Stimulated activated CD4-positive, alpha-beta T cell treated with anti-CD3 and anti-CD28 coated beads, Interleukin-12 subunit alpha, Interleukin-12 subunit beta, amount 100 ng/mL, for 48 hours (primary cell): ENCODE data around the gene KCNAB2.

Experiments used
- DNase-seq, 3 donors: peaks; one replicate each; pipeline ENCODE4 v3.0.0-alpha.2; 2020; ENCODE audit warnings: low read depth in 2 of 3, low spot score in 1 of 3

Gene KCNAB2

DNA sequence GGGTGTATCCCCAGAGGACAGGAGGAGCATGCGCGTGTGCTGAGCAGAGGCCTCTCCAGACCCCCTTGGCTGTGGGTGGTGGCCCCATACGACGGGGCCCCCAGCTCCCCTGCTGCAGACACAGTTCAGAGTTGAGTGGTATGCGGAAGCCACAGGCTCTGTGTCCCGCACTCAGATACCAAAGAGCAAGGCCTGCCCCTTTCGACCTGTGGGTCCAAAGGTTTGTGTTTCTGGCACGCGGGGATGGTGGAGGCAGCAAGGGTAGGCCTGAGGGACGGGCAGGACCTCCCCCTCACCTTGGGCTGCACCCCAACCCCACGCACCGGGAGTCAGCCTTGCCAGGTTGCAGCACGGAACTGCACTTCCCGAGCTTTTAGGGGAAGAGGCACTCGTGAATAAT, at the start of gene KCNAB2:
Gene KCNAB2 (plus strand): TSS at position 328 of the 400 bp plus-strand sequence. CDS start 5,649 bp downstream, outside the sequence.
- DNase-seq = no peak

DNA sequence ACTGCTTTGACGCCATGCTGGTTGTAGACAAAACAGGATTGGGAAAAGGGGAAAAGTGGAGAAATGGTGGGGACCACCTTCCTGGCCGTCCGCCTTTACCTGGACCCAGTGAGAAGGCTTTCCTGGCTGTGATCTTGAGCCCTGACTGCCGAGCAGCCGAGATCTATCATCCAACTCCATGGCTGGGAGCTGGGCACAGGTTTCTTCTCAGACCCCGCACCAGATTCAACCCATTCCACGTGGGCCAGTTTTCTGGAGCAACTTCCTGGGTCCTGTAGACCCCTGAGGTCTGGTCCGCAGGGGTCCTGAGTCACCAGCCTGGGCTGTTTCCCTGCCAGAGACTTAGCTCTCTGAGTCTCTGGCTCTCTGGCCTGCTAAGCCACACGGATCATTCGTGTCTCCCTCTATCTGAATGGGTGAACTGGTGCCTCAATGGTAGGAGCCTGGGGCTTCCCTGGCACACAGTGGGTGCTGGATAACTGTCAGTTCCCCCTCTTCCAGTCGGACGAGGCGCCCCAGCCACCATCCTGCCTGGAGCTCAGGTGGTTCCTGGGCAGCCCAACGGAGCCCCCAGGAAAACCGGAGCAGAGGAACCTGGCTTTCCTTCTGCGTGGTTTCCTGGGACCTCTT, 48.9 kb upstream of the KCNAB2 start:
- no peak for DNase-seq

DNA sequence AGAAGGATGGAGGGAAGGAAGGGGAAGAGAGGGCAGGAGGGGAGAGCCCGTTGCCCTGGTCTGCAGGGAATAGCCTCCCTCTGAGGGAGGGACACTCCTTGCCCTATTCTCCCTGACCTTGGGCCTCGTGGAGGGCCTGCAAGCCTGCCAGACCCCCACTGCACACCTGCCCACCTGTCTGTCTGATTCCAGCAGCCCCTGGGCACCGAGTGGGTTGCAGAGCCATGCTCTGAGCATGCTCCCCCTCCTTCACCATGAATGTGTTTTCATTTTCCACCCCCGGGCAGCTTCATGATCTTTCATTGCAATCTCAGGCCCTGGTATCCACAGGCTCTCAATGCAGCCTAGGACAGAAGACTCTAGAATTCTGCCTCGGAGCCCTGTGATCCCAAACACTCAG, 48.4 kb upstream of the KCNAB2 start:
- DNase-seq = no peak

DNA sequence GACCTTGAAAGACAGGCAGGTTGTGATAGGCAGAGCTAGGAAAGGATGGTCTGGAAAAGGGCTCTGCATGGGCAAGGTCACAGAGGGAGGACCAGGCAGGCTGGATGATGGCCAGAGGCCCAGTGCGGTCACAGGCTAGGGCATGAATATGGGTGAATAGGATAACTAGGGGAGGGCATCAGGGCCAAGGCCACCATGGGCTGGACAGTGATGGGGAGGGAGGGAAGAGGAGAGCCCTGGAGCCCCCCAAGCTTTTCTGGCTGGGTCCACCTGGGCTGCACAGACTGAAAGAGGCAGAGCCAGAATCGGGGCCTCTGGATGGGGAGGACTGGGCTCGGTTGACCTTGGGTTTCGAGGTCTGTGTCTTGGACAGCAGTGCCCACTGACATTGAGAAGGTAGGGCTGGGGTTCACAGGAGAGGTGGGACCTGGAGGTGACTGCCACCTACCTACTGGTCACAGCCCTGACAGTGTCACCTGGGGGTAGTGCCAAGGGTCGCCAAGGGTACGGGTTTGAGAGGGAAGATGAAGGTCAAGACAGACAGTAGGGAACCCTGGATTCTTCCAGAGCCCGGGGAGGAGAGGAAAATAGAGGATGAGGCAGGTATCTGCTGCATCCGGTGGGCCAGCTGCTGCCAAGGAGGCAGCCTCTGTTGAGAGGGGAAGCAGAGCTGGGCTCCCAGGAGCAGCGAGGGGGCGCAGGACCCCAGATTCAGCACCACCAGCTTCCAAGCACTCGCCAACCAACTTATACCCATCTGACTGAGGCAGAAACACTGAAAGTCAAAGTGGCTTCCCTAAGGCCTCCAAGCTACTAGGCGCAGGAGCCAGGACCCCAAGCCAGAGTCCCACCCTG, 47.4 kb upstream of the KCNAB2 start:
- no peak for DNase-seq

DNA sequence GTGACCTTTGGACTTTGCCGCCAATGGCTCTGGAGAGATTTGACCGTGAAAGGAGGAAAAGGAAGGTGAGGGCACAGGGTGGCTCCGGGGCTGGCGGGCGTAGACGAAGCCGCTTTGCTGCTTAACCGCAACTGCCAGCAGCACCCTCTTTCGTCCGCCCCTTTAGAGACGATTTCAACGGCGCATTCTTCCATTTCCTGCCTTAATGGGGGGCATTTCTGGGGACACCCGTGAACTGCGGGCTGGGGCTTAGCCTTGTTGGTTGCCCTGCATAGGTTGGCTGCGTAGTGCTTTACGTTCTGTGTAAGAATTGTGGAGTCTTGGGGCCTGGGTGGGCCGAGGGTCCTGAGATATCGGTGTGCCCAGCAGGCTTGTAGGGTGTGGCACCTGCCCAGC, 46.8 kb upstream of the KCNAB2 start:
- no peak for DNase-seq

DNA sequence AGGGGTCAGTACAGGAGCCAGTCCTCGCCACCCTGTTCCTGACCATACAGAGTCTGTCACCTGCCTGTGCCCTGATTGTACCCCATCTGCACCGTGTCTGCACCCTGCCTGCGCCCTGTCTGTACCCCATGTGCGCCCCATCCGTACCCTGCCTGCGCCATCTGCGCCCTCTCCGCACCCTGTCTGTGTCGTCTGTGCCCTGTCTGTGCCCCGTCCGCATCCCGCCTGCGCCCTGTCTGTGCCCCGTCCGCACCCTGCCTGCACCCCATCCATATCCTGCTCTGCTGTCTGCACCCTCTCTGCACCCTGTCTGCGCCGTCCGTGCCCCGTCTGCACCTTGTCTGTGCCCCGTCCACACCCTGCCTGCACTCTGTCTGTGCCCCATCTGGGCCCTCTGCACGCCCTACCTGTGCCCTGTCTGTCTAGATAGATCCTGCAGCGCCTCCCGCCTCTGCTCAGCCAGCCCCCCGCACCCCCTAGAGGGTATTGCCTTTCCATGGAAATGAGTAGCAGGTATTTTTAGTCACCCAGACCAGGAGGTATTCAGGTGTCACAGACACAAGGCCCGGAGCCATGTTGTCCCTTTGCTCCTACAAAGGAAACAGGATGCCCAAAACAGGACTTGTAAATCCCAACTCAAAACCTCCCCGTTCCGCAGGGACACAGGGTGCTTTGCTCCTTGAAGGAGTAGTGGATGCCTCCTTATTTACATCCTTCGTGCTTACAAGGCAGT, 45.8 kb upstream of the KCNAB2 start:
- no peak for DNase-seq

DNA sequence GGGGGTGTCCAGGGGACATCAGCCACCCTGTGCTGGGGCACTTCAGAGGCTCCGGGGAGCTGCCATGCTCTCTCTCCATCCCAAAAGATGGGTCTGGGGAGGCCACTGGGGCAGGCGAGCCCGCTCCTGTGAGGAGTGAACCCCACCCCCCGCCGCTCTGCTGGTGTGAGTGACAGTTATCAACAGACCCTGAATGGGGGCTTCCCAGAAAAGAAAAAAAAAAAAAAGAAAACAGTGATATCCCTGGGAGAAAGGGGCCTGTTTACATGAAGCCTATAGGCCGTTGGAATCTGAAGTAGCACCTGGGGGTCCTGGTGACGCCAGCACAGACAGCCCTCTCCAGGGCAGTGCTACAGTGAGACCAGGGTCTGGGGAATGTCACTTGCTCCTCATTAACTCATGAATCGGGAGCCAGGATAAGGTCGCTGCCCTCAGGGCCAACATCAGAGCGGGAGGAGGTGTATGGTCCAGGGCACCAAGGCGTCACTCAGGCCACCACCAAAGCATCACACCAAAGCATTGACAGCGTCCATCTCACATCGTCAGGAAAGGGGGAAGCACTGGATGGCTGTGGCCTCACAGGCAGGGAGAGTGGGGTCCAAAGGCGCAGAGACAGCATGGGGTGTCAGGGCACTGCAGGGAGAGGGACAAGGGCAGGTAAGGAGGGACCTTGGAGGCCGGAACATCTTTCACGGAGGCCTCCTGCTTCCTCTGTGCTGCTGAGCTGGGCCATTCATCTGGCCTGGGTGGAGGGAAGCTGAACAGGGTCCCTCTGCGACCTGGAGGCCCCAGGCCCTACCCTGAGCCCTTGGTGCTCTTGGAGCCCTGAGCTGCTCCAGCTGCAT, 45.0 kb upstream of the KCNAB2 start:
- DNase-seq = no peak

DNA sequence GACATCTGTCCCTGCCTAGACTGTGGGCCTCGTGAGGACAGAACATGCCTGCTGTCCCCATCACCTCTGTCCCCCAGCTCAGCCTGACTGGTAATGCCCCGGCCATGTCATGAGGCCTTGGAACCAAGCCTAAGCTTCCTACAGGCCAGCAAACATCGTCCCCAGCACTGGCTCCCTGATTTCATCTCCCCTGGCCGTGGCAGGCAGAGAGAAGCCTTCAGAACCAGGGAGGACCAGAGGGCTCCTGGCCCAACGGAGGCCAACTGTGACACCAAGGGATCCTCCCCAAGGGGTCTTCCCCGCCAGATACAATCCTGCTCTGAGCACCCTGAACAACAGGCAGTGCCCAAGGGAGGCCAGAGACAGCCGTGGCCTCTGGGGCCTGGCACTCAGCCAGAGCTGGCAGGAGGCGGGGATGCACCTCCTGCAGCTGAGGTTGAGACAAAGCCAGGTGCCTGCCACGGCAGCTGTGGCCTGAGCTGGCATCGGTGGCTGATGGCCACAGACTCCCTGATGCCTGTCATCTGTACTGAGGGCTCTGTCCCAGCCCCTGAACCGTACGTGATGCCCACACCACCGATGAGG, 43.6 kb upstream of the KCNAB2 start:
- no peak for DNase-seq

DNA sequence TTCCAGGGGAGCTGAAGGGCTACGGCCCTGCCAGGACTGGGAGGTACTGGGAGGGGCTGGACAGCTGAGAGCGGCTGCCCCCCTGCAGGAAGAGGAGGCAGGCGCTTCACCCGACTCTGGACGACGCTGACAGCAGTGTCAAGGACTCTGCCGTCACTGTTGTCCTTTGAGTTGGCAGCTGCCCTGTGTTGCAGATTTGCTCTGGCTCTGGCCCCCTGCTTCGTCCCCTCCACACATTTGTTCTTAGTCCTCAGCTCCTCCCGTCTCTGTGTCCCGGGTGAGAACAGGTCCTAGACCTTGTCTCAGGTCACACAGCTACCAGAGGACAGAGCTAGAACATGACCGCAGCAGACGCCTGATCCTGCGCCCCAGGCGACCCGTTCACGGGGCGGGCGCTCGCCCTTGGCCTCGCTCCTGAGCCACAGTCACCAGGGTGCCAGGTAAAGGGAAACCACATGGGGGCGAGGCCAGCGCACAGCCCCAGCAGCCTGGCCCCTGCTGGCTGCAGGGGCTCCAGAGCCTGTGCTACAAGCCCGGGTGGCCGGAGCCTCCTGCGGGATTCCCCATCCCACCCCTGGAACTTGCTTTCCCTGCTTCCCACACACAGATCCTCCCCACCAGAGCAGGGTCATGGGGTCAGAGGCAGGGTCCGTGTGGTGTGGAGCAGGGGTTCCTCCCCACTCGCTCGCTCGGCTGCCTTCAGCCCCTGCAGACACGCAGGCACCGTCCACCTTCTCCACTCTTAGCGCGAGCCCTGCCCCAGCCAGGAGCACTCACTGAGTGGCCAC, 42.8 kb upstream of the KCNAB2 start:
- no peak for DNase-seq

DNA sequence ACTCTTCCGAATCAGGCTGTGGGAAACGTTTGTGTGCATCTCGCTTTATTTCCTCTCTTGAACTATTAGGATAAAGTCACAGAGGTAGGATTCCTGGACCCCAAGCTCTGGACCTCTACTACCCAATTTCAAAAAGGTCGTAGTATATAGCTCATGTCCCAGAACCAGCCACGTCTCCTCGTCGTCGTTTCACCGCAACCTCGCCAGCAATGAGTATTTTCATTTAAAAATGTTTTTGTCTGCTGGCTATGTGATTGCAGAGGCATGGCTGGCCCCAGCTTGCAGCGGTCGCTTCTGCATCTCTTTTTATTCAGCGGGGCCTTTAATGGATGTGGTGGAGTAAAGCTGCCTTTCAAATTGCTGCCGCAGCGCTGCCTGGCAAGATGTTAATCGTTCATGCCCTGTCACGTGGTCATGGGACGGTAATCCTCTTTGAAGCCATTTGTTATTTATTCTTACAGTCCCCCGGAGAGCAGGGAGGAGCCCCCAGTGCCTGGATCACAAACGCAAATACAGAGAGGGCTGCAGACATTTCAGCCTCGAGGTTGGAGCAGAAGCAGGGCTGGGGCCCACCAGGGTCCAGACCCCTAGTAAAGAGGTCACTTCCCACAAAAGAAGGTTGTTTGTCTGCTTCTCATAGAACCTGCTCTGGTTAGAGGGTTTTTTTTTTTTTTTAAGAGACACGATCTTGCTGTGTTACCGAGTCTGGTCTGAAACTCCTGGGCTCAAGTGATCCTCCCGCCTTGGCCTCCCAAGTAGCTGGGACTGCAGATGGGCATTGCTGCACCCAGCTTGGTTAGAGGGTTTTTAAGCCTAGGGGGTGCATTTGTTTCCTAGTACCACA, 41.9 kb upstream of the KCNAB2 start:
- DNase-seq = no peak

DNA sequence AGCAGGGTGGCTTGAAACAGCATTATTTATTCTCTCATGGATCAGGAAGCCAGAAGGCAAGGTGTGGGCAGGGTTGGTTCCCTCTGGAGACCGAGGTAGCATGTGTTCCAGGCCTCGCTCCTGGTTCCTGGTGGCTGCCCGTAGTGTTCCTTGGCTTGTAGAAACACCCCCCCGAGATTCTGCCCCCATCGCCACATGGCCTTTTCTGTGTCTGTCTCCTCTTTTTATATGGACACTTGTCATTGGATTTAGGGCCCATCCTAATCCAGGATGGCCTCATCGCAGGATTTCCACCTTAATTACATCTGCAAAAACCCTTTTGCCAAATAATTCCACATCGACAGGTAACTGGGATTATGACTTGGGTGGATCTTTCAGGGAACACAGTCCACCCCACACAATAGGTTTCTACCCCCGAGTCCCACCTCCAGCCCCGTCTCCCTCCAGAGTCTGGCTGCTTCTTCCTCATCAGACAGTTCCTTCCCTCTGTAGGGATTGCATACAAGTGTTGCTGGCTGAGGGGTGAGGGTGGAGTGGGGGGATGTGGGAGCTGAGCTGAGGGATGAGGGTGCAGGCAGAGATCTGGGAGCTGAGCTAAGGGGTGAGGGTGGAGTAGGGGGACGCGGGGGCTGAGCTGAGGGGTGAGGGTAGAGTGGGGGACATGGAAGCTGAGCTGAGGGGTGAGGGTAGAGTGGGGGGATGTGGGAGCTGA, 41.1 kb upstream of the KCNAB2 start:
- no peak for DNase-seq

DNA sequence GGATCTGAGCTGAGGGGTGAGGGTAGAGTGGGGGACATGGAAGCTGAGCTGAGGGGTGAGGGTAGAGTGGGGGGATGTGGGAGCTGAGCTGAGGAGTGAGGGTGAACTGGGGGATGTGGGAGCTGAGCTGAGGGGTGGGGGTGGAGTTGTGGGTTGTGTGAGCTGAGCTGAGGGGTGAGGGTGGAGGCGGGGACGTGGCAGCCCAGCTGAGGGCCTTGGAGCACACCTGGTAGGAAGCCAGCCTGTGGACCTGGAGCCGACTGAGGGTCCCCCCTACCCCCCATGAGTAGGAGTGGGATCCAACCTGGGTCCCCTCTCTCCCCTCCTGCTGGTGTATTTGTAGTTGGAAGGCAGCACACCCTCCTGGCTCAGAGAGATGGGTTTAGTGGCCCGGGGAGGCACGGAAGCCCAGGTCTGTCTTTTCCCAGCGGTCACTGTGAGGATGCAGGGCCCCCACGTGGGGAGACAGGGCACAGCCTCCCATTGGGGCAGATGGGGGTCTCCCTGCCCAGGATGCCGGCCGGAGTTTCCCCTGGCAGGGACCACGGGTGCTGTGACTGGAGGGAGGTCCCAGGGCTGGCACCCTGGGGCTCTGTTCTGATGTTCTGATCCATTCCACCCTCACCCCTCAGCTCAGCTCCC, 40.3 kb upstream of the KCNAB2 start:
- DNase-seq = no peak

DNA sequence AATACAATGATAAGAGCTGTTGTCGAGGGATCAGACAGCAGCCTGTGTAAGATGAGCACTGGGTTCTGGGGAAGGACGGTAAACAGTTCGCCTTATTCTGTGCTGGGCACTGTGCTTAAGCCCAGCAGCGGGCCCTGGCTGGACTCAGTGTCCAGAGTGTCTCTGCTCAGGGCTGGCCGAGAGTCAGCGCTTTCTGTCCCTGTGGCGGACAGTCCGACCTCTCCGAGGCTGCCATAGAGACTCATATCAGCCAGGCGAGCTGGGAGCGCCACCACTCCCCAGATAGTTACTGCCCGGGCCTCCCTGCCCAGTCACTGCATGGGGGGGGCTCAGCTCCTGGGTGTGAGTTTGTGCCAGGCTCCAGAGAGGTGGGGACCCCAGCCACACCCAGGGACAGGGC, 38.8 kb upstream of the KCNAB2 start:
- no peak for DNase-seq

DNA sequence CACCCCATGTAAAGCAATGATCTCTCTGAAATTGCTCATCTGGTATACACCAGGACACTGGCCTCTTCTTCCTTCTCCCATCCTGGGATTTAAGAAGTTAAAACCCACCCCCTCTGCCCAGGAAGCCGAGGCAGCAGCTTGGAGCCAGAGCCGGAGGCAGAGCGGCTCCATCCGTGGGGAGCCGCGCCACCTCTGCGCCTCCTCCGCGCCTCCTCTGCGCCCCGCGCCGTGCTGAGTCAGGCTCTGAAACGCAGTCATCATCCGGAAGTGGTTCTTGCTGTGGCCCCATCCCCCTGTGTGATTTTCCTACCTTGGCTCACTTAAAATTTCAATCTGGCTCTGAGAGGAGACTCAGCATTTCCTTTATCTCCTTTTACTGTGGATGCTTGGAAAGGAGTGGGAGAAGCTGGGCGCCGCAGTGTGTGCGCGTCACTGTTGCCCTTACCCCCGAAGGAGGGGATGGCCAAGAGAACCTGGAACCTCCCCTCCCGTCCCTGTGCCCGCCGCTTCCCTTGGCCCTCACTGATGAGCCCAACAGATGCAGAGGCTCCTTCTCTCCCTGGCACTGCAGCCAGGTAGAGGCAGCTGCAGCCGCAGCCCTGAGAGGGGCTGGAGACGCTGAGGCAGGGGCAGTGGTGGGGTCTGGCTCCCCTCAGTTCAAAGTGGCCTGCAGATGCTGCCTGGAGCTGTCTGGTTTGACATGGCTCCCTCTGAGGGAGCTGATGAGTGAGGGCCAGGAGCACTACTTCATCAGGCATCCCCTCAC, 38.2 kb upstream of the KCNAB2 start:
- DNase-seq = peak in 1 of 3 donors; percentile 25

DNA sequence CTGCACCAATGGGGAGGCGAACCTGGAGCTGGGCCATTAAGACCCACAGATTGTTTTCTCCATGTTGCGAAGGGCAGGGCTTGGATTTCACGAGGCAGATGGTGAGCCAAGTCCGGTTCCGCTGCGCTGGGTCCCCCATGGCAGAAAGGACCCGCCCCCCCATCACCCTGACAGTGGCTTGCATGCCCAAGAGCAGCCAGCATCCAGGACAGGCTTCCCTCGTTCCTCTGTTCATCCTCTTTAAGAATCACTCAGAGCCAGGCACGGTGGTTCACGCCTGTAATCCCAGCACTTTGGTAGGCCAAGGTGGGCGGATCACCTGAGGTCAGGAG, 37.6 kb upstream of the KCNAB2 start:
- DNase-seq = no peak

DNA sequence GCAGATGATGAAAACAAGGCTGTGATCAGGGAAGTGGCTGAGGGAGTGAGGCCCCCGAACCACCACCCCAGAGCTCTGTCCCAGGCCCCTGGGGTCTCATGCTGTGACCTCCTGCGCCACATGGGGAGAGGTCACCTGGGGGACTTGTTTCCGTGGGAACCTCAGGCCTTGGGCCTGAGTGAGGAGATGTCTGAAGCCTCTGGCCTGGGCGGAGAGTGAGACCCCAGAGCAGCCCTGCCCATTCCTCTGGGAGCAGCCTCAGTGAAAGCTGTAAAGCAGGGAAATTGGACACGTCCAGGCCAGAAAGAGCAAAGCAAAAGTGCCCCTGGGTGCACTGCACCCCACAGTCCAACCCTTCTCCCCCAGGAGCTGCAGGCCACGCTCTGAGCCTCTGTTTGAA, 37.0 kb upstream of the KCNAB2 start:
- no peak for DNase-seq
